RCC 7860 (cell line): ENCODE data around the gene DUS1L.

ENCODE experiments used
- DNase-seq: peaks from one replicate; pipeline ENCODE4 v3.0.0-alpha.2; 2015; ENCODE audit warnings: low spot score
- FAIRE-seq: peaks from 2 replicates; lab custom pipeline; 2012; peaks lifted over from hg19 to GRCh38; lab: Jason Lieb, UNC

DUS1L gene

GRCh38 chr17:82088838-82089722, 23.5 kb upstream of the DUS1L start:
- no peak for FAIRE-seq

GRCh38 chr17:82087961-82088837, 22.6 kb upstream of the DUS1L start:
- FAIRE-seq (no peak), DNase-seq (no peak)

More at GRCh38 chr17:82088838-82089722, 23.5 kb upstream of the DUS1L start:
- DNase-seq: no peak

DNA sequence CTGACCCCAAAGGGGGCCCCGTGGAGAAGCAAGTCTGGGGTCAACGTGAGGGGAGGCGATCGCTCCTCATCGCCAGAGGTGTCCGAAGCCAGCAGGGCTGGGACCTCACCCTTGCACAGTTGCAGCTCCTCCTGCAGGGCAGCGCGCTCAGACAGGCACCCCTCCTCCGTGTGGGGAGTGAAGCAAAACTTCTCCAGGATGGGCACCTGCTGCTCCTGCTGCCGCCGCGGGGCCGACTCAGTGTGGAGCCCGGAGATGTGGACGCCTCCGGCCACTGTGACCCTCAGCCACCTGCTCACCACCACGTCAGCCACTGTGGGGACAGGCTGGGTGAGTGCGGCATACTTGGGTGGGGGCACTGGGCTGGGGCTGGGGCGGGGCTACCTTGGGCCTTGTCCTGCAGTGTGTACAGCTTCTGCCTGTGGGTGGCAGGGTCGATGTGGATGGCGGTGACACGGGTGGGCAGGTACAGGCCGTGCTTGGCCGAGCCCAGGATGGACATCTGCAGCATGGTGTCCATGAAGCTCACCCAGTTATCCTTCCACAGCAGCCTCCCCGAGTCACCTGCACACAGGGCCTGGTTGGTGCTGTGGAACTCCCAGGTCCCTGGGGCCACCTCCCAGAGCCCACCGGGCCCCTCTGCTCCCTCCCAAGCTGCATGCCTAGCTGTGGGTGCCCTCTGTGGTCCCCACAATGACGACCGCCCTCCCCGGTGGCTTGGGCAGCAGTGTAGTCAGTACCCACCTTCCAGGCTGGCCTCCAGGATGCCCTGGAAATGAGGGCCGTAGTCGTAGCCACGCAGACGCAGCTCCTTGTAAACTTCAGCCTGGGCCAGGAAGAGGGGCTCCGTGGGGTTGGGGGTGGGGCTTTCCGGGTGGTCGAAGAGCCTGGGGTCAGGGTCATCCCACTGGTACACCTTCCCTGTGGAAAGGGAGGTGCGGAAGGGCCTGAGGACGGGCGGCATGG, 21.6 kb upstream of the DUS1L start:
- FAIRE-seq: no peak
- DNase-seq: no peak

GRCh38 chr17:82085931-82086764, 20.5 kb upstream of the DUS1L start:
- no peak for FAIRE-seq
- no peak for DNase-seq

GRCh38 chr17:82085031-82085861, 19.6 kb upstream of the DUS1L start:
- FAIRE-seq (no peak), DNase-seq (no peak)

- FAIRE-seq (no peak), DNase-seq (no peak)
Measured at GRCh38 chr17:82084373-82085030, 18.9 kb upstream of the DUS1L start.

GRCh38 chr17:82083533-82084359, 18.1 kb upstream of the DUS1L start:
- no peak for DNase-seq

DNA sequence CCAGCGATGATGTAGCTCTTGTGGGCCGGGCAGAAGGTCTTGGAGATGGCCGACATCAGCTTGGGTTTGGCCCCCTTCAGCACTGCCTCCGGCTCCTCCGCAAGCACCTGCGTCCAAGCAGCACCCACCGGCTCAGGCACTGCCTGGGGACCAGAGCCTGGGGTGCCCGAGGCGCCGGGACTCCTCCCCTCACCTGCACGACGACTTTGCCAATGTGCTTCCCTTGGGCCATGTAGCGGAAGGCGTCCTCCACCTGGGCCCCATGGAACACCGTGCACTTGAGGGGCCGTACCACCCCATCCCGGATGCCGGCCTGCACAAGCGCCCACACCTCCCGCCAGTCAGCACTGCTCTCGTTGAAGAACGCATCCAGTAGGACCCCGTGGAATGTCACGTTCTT, 17.4 kb upstream of the DUS1L start:
- no peak for FAIRE-seq
- DNase-seq: no peak

More at GRCh38 chr17:82083533-82084359, 18.1 kb upstream of the DUS1L start:
- no peak for FAIRE-seq

- FAIRE-seq (no peak), DNase-seq (no peak)
Measured at GRCh38 chr17:82082456-82082855, 16.9 kb upstream of the DUS1L start.

DNA sequence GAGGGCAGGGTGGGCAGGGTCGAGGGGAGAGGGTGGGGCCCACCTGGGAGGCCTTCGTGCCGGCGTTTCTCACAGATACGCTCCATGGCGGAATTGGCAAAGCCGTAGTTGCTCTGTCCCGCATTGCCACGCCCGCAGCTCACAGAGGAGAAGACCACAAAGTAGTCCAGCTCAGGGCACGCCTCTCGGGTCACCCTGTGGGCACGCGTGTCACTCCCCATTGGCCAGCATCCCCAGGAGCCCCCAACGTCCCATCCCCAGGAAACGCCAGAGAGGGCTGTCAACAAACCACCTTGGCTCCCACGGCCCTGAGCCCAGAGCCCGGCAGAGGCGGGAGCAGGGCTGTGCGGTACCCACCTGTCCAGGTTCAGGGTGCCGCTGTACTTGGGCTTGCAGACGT, 16.4 kb upstream of the DUS1L start:
- DNase-seq (no peak), FAIRE-seq (no peak)

DNA sequence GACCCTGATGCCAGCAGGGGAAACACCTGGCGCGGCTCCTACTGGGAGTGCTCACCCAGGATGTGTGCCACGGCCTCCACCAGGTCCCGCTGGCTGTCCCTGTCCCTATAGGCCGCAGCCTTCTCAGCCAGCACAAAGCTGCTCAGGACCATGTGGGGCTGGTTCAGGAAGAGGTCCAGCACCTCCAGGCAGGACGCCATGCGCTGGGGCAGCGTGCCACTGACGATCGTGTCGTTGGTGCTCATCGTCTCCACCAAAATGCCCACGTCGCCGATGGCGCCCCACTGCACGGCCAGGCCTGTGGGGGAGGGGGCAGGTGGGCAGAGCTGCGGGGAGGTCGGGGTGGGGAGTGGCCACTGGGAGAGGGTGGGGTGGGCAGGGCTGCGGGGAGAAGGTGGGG, 15.9 kb upstream of the DUS1L start:
- FAIRE-seq (no peak), DNase-seq (no peak)

- FAIRE-seq: no peak
- no peak for DNase-seq
Measured at GRCh38 chr17:82080789-82081464, 15.3 kb upstream of the DUS1L start.

DNA sequence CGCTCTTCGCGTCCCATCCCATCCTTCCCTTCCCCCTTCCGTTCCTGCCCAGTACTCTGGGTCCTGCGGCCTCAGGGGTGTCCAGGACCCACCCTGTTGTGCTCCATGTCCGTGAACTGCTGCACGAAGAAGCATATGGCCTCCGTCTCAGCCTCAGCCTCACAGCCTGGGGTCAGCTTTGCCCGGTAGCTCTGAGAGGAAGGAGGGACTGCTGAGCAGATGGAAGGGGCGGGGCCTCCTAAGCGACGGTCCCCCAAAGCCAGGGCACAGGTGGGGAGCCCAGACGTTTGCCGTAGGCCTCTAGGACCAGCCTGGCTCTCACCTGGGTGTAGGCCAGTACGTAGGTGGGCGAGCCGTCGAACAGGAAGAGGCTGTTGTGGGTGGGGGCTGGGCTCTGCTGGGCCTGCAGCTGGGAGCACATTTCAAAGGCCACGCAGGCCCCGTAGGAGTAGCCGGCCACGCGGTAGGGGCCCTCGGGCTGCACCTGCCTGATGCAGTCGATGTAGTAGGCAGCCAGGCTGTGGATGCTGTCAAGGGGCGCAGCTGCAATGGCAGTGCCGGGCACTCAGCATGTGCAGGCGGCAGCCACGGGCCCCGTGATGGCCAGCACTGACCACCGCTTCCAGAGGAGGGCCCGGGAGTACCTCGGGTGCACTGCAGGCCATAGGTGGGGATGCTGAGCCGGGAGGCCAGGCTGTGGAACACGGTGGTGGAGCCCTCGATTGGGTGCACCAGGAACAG, 14.6 kb upstream of the DUS1L start:
- FAIRE-seq: no peak

GRCh38 chr17:82079001-82079677, 13.5 kb upstream of the DUS1L start:
- FAIRE-seq: no peak

More for the DNA sequence above, 14.6 kb upstream of the DUS1L start:
- DNase-seq: no peak

DNA sequence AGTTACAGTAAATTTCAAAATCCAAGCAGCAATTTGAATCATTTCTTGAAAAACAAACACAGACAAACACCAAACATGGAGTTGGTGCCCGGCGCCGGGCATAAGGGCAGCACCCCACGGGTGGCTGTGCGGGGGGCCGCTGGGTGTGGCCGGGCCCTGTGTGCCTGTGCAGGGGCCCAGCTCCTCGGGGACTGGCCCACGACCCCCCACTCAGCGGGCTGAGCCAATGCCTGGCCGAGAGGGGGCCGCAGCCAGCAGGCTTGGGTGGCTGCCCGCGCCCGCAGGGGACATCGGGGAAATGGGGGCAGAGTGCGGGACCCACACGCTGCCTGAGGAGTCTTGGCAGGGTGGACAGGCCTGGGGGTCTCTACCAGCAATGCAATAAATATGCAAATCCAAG, 12.8 kb upstream of the DUS1L start:
- no peak for FAIRE-seq
- no peak for DNase-seq

More at GRCh38 chr17:82079001-82079677, 13.5 kb upstream of the DUS1L start:
- no peak for DNase-seq
